ENCODE measurements around the gene GPR162.

The GPR162 gene

GRCh38 chr12:6820166-6820565 is 1.5 kb upstream of the GPR162 start:
- H3K4me3 ChIP-seq (ENCODE audit: low read depth, low read length) = no peak overlapping the region
- TF ChIP-seq, protein P1, sequence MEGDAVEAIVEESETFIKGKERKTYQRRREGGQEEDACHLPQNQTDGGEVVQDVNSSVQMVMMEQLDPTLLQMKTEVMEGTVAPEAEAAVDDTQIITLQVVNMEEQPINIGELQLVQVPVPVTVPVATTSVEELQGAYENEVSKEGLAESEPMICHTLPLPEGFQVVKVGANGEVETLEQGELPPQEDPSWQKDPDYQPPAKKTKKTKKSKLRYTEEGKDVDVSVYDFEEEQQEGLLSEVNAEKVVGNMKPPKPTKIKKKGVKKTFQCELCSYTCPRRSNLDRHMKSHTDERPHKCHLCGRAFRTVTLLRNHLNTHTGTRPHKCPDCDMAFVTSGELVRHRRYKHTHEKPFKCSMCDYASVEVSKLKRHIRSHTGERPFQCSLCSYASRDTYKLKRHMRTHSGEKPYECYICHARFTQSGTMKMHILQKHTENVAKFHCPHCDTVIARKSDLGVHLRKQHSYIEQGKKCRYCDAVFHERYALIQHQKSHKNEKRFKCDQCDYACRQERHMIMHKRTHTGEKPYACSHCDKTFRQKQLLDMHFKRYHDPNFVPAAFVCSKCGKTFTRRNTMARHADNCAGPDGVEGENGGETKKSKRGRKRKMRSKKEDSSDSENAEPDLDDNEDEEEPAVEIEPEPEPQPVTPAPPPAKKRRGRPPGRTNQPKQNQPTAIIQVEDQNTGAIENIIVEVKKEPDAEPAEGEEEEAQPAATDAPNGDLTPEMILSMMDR (IDR thresholded peaks at IDR 0.05; ENCODE audit: low read depth, low read length) = no peak
- H3K9me3 ChIP-seq (ENCODE audit: severe bottlenecking) = no peaks in the 10 kb centered on the region
- DNase-seq = peak; percentile 45
- H3K27ac ChIP-seq = peak overlapping the region; percentile 64
- H3K27me3 ChIP-seq (ENCODE audit: insufficient read depth, low read depth, severe bottlenecking) = no peaks in the 10 kb centered on the region
- peaks cover 8% of the 10 kb centered on the region for H3K36me3 ChIP-seq

DNA sequence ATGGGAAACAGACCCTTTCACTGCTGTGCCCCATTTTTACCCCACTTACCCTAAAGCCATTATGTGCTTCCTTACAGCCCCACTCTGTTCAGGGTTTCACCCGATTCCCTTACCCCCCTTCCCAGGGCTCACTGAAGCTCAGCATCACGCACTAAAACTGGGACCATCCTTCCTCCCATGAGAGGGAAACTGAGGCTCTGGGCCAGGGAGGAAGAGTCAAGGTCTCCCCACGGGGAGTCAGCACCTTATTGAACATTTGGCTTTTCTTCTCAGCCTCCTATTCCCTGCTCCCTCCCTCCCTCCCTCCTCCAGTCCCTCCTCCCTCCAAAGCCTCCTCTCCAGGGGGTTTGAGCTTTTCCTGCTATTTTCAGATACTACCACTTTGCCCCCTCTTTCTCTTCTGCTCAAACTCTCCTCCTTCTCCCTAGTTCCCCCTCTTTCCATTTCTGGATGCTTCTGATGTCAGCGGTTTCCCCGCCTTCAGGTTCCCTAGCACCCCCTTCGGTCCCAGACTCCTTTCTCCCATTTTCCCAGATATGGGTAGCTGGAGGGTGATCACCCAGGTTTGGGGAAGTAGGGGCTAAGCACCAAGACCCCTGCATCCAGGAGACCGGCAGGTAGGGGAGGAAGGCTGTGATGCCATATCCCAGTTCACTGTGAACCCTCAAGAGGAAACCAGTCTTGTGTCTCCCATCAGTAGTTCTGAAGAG is 960 bp downstream of the GPR162 start:
- no peak overlapping the region for H3K4me3 ChIP-seq (ENCODE audit: low read depth, low read length)

GRCh38 chr12:6823182-6824084 is 1.8 kb downstream of the GPR162 start:
- peaks cover 22% of the 10 kb centered on the region for H3K36me3 ChIP-seq
- no peak overlapping the region for H3K4me3 ChIP-seq (ENCODE audit: low read depth, low read length)
- H3K9me3 ChIP-seq (ENCODE audit: severe bottlenecking) = no peaks in the 10 kb centered on the region
- TF ChIP-seq, protein P1 (IDR thresholded peaks at IDR 0.05; ENCODE audit: low read depth, low read length) = no peak
- DNase-seq = peak; percentile 36
- no peaks in the 10 kb centered on the region for H3K27me3 ChIP-seq (ENCODE audit: insufficient read depth, low read depth, severe bottlenecking)
- no peak overlapping the region for H3K27ac ChIP-seq

More for the DNA sequence above, 960 bp downstream of the GPR162 start:
- Histone ChIP-seq H3K27me3 (ENCODE audit: insufficient read depth, low read depth, severe bottlenecking) (no peaks in the 10 kb centered on the region), H3K27ac (no peak overlapping the region), H3K9me3 (ENCODE audit: severe bottlenecking) (no peaks in the 10 kb centered on the region), H3K36me3 (peaks cover 22% of the 10 kb centered on the region)
- TF ChIP-seq, protein P1 (IDR thresholded peaks at IDR 0.05; ENCODE audit: low read depth, low read length) = no peak
- no peak for DNase-seq

DNA sequence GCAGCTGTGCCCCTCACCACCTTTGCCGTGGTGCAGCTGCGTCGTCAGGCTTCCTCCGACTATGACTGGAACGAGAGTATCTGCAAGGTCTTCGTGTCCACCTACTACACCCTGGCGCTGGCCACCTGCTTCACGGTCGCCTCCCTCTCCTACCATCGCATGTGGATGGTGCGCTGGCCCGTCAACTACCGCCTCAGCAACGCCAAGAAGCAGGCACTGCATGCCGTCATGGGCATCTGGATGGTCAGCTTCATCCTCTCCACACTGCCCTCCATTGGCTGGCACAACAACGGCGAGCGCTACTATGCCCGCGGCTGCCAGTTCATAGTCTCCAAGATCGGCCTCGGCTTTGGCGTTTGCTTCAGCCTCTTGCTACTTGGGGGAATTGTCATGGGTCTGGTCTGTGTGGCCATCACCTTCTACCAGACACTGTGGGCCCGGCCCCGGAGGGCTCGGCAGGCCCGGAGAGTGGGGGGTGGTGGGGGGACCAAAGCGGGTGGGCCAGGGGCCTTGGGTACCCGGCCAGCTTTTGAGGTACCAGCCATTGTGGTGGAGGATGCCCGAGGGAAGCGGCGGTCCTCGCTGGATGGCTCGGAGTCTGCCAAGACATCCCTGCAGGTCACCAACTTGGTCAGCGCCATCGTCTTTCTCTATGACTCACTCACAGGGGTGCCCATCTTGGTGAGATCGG is 2.6 kb downstream of the GPR162 start:
- no peaks in the 10 kb centered on the region for H3K9me3 ChIP-seq (ENCODE audit: severe bottlenecking)
- H3K36me3 ChIP-seq = peaks cover 28% of the 10 kb centered on the region
- TF ChIP-seq, protein P1 (IDR thresholded peaks at IDR 0.05; ENCODE audit: low read depth, low read length) = no peak
- no peak overlapping the region for H3K4me3 ChIP-seq (ENCODE audit: low read depth, low read length)
- no peak overlapping the region for H3K27ac ChIP-seq
- DNase-seq = no peak
- H3K27me3 ChIP-seq (ENCODE audit: insufficient read depth, low read depth, severe bottlenecking) = no peaks in the 10 kb centered on the region

DNA sequence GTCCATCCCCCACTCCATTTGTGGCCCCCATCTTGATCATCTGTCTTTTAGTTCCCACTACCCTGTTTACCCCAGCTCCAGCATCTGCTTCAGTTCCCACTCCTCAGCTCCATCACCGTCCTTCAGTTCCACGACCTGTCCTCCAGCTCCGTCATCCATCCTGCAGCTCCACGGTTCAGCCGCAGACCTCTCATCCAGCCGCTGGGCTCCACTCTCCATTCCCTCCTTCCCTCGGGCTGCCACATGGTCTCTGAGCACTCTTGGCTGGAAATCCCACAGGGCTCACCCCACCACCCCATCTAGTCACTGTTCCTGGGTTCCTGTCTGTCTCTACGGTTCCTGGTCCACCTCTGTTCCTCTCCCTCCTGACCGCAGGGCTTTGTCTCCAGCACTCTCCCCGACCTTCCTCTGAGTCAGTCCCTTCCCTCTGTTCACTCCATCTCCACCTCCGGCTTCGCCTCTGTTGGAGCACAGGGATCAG is 3.3 kb downstream of the GPR162 start:
- Histone ChIP-seq H3K27me3 (ENCODE audit: insufficient read depth, low read depth, severe bottlenecking) (no peaks in the 10 kb centered on the region), H3K4me3 (ENCODE audit: low read depth, low read length) (no peak overlapping the region), H3K27ac (peak overlapping the region; percentile 25), H3K36me3 (peaks cover 29% of the 10 kb centered on the region), H3K9me3 (ENCODE audit: severe bottlenecking) (no peaks in the 10 kb centered on the region)
- TF ChIP-seq, protein P1 (IDR thresholded peaks at IDR 0.05; ENCODE audit: low read depth, low read length) = no peak
- no peak for DNase-seq

Data from WERI-Rb-1 (cell line).